Breast epithelium (tissue), 4 donors: ENCODE results near the gene TCF7L1. TPM values are rescaled to one million over a fixed set of nuclear protein-coding genes. Genes with fewer than 3 reads are reported as not detected.

Source experiments
- DNase-seq, 2 donors: peaks; one replicate each; pipeline ENCODE4 v3.0.0-alpha.2; 2019; ENCODE audit warnings: low spot score in 2 of 2
- H3K27ac ChIP-seq, 2 donors: fragments of 200-600 bp; sonication (generic) in 1 of 2; one replicate each; pipeline ENCODE4 v1.5.1; 2016 to 2019; ENCODE audit warnings: mild to moderate bottlenecking in 1 of 2
- H3K27me3 ChIP-seq, 2 donors: fragments of 200-600 bp; sonication (generic) in 1 of 2; one replicate each; pipeline versions ENCODE4 v1.5.1 to v1.6.0; 2017 to 2019; ENCODE audit warnings: control low read depth in 1 of 2, mild to moderate bottlenecking in 1 of 2
- H3K36me3 ChIP-seq: fragments of 200-600 bp; one replicate; pipeline ENCODE4 v1.5.1; 2019
- H3K4me1 ChIP-seq, 2 donors: fragments of 200-600 bp; sonication (generic); one replicate each; pipeline ENCODE4 v1.5.1; 2016 to 2019; ENCODE audit warnings: control low read depth in 1 of 2
- H3K4me3 ChIP-seq, 3 donors: fragments of 200-600 bp; sonication (generic); 1 replicate in 2 of 3; 2 replicates in 1 of 3; pipeline ENCODE4 v1.5.1; 2016 to 2019; ENCODE audit warnings: mild to moderate bottlenecking in 3 of 3, moderate library complexity in 2 of 3
- H3K9me3 ChIP-seq, 2 donors: fragments of 200-600 bp; sonication (generic) in 1 of 2; one replicate each; pipeline ENCODE4 v1.5.1; 2016 to 2019; ENCODE audit warnings: control low read depth in 1 of 2
- POLR2A ChIP-seq: fragments of 450-650 bp; IDR thresholded peaks from one replicate; pipeline ENCODE4 v1.6.1; 2016; ENCODE audit warnings: antibody characterized with exemption, mild to moderate bottlenecking, moderate library complexity
- POLR2AphosphoS5 ChIP-seq, 3 donors: sonication (generic); formaldehyde crosslinking; IDR thresholded peaks; one replicate each; pipeline ENCODE4 v1.6.1; 2017; ENCODE audit warnings: antibody characterized with exemption in 3 of 3
- intact Hi-C: fragments of 100-400 bp; cut with DNase I; formaldehyde crosslinking; loops from one replicate; pipeline ENCODE4 v1.15.1; 2023; ENCODE audit warnings: low total_unique reads
- total RNA-seq, 3 donors: library from RNA; depleted of rRNA; stranded (reverse); fragments of >200 nt; gene quantifications; one replicate each; pipeline ENCODE4 v1.1.0, GENCODE V29; 2016
- TF ChIP-seq, protein P1 (sequence below), 3 donors: fragments of 450-650 bp; IDR thresholded peaks; one replicate each; pipeline ENCODE4 v1.5.1; 2016 to 2017; ENCODE audit warnings: antibody characterized with exemption in 3 of 3, mild to moderate bottlenecking in 3 of 3, moderate library complexity in 3 of 3

The TCF7L1 gene
- total RNA-seq, 3 donors from 2014 or later: 3.4 to 6.9 (median 5.9) TPM

DNA sequence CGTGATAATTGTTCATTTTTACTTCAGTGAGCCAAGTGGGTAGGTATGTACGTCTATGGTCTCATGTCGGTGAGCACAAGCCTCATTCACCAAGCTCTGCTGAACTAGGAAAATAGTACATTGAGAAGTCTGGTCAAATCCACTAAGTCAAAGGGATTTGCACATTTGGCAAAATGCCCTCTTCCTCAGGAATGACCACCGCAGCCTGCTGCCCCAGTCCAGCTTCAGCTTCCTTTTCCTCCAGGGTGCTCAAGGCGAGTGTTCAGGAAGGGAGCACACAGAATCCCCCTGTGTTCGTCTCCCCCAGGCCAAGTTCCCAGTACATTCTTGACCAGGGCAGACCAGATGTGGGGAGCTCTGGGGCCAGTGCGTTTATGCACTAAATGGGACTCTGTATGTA, 23.0 kb downstream of the TCF7L1 start:
- Histone ChIP-seq H3K9me3 (no peaks in the 10 kb centered on the region), H3K27me3 (no peaks in the 10 kb centered on the region), H3K4me3 (no peak overlapping the region), H3K27ac (no peak overlapping the region), H3K4me1 (peaks cover 12 to 25% of the 10 kb centered on the region in 2 donors), H3K36me3 (no peaks in the 10 kb centered on the region)
- DNase-seq: no peak
- TF ChIP-seq POLR2A (no peak), POLR2AphosphoS5 (IDR thresholded peaks at IDR 0.05) (no peak)
- TF ChIP-seq, protein P1, sequence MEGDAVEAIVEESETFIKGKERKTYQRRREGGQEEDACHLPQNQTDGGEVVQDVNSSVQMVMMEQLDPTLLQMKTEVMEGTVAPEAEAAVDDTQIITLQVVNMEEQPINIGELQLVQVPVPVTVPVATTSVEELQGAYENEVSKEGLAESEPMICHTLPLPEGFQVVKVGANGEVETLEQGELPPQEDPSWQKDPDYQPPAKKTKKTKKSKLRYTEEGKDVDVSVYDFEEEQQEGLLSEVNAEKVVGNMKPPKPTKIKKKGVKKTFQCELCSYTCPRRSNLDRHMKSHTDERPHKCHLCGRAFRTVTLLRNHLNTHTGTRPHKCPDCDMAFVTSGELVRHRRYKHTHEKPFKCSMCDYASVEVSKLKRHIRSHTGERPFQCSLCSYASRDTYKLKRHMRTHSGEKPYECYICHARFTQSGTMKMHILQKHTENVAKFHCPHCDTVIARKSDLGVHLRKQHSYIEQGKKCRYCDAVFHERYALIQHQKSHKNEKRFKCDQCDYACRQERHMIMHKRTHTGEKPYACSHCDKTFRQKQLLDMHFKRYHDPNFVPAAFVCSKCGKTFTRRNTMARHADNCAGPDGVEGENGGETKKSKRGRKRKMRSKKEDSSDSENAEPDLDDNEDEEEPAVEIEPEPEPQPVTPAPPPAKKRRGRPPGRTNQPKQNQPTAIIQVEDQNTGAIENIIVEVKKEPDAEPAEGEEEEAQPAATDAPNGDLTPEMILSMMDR (IDR thresholded peaks at IDR 0.05): no peak
- intact Hi-C loops: no loop called here

DNA sequence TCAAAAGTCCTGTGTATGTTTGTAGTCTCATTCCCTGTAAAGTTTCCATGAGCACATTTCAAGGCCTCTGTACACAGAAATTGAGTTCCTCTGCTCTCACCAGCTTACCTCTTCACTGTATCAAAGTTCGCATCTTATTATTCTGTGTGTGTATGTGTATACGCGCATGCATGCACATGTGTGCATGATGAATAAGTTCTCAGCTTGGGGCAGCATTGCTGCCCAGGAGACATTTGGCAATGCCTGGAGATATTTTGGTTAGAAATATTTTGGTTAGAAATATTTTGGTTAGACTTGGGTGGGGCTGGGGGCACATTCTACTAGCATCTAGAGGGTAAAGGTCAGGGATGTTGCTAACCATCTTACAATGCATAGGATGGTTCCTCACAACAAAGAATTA, 23.4 kb downstream of the TCF7L1 start:
- TF ChIP-seq POLR2A (no peak), POLR2AphosphoS5 (IDR thresholded peaks at IDR 0.05) (no peak)
- TF ChIP-seq, protein P1 (IDR thresholded peaks at IDR 0.05): no peak
- no peak overlapping the region for H3K4me3 ChIP-seq
- H3K9me3 ChIP-seq: no peaks in the 10 kb centered on the region
- no peak for DNase-seq
- H3K27me3 ChIP-seq: no peaks in the 10 kb centered on the region
- H3K4me1 ChIP-seq: peaks cover 12 to 25% of the 10 kb centered on the region in 2 donors
- no peak overlapping the region for H3K27ac ChIP-seq
- intact Hi-C loops: no loop called here
- H3K36me3 ChIP-seq: no peaks in the 10 kb centered on the region

- no peak overlapping the region for H3K27ac ChIP-seq
- H3K4me1 ChIP-seq: peaks cover 12 to 25% of the 10 kb centered on the region in 2 donors
- H3K4me3 ChIP-seq: no peak overlapping the region
- intact Hi-C loops: no loop called here
- no peaks in the 10 kb centered on the region for H3K27me3 ChIP-seq
- no peak for DNase-seq
- TF ChIP-seq, protein P1 (IDR thresholded peaks at IDR 0.05): no peak
- TF ChIP-seq POLR2A (no peak), POLR2AphosphoS5 (IDR thresholded peaks at IDR 0.05) (no peak)
- no peaks in the 10 kb centered on the region for H3K9me3 ChIP-seq
- no peaks in the 10 kb centered on the region for H3K36me3 ChIP-seq
Measured at GRCh38 chr2:85157345-85157744, 24.2 kb downstream of the TCF7L1 start.

DNA sequence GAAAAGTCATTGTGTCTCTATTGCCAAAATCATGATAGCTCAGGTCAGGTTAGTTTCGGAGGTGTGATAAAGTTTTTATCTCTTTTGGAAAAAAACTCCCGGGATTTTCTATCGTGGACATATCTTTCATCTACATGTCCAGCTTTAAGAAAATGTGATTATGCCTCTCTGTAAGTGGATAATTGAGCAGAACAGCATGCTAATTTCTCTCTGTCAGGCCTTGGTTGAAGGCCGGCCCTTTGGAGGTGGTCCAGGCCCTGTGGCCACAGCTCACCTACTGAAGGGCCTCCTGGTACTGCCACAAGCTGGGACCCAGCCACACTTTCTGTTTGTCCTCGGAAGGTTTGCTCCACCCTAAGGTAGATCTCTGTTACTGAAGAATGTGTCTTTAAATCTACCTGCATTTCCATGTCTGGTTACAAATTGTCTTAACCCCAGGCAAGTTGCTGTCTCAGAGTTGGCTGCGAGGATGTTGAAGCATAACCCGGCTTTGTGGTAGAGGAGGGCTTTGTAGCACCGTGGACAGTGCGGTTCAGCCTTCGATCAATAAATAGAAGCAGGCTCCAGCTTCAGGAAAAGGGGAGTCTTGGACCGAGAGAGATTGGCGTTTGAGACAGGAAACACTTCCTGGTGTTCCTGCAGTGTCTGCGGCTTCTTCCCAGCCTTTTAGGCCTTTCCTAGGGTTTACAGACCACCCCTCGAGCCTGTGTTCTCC, 25.5 kb downstream of the TCF7L1 start:
- H3K4me3 ChIP-seq: peak overlapping the region in 2 of 3 donors; percentile 6 to 29
- no peaks in the 10 kb centered on the region for H3K9me3 ChIP-seq
- H3K4me1 ChIP-seq: peaks cover 12 to 25% of the 10 kb centered on the region in 2 donors
- H3K27me3 ChIP-seq: no peaks in the 10 kb centered on the region
- DNase-seq: no peak
- H3K27ac ChIP-seq: peak overlapping the region; percentile 64 to 67
- no peaks in the 10 kb centered on the region for H3K36me3 ChIP-seq
- intact Hi-C loops: no loop called here
- TF ChIP-seq, protein P1 (IDR thresholded peaks at IDR 0.05): no peak
- TF ChIP-seq POLR2A: no peak
- no peak for TF ChIP-seq POLR2AphosphoS5 (IDR thresholded peaks at IDR 0.05)

DNA sequence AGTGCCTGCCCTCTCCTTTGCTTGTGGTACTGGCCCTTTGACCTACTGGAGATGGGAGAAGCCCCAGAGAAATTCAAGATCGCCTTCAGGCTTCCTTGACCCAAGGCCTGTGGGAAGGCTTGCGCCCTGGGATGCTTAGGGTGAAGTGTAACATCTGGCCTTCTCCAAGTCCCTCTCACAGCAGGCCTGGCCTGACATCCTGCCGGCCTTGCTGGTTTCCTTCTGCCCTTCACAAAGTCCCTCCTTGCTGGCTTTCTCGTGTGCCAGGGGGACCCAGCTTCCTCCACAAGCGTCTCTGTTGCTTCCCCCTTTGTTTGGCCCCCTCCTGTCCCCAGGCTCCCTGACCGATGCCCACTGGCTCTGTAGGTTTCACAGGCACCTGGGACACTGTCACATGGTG, 26.4 kb downstream of the TCF7L1 start:
- H3K27ac ChIP-seq: peak overlapping the region; percentile 64 to 67
- no peak overlapping the region for H3K4me3 ChIP-seq
- H3K9me3 ChIP-seq: no peaks in the 10 kb centered on the region
- TF ChIP-seq, protein P1 (IDR thresholded peaks at IDR 0.05): no peak
- no peak for TF ChIP-seq POLR2AphosphoS5 (IDR thresholded peaks at IDR 0.05)
- no peak for TF ChIP-seq POLR2A
- no peak for DNase-seq
- H3K4me1 ChIP-seq: peaks cover 12 to 29% of the 10 kb centered on the region in 2 donors
- no peaks in the 10 kb centered on the region for H3K36me3 ChIP-seq
- H3K27me3 ChIP-seq: no peaks in the 10 kb centered on the region
- intact Hi-C loops: no loop called here
